Measurements from ENCODE around the gene CAPN8.
A peak's percentile ranks its signal among the peaks of the same experiment; 100 is the strongest.

CAPN8 gene

DNA sequence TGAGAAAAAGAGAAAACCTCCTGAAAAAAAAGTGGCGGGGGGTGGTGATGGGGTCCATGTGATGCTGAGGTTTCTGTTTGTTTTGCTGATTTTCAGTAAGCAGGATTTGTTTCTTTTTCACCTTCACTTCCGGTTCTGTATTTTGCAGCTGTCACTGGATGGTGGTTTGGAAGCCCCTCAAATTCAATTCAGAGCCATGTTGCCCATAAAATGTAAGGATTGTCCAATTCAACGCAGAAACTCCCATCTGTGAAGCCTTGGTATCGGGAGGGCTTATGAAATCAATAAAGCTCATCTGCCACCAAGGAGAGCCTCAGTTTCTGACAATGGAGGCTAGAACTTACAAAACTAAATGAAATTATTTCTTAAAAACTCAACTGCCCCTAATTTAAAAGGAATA lies 12.1 kb downstream of the CAPN8 start:
- no peak for DNase-seq

DNA sequence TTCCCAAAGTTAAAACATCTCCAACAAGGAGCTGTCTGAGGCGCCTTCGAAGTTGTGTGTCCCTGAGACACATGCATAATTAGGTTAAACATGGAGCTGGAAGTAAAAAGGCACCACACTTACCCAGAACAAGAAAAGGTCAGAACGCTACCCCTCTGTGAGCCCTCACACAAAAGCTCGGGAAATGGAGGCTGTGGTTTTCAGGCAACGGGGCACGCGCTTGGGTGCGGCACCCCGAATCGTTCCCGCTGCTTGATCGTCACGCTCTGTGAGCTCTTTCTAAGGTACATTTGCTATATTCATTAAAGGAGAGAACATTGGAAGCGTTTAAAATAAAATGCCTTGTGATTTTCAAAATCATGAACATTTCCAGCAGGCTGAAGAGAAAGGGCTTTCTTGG lies 12.5 kb downstream of the CAPN8 start:
- DNase-seq, result no peak

DNA sequence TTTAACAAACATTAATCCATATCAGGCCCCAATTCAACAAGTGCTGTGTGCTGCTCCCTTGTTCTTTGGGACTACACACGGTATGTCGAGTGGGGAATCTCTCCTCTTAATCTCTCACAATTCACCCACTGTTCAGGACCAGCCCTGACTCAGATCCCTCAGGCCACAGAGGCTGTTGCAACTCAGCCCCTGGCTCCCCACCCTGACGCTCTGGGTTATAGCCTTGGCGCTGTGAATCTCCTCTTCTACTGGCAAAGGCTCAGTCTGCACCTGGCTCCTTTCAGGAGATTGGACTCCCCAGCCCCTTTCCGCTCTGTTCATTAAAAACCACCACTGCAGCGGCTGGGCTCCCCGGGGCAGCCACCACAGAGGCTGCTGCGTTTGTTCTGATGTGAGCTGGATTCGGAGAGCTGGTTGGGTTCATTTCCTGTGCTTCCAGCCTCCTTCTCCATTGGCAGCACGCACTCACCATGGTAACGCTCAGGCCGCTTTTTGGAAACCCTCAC lies 13.0 kb downstream of the CAPN8 start:
- DNase-seq, result peak in 2 of 3 experiments; percentile 18 to 48

DNA sequence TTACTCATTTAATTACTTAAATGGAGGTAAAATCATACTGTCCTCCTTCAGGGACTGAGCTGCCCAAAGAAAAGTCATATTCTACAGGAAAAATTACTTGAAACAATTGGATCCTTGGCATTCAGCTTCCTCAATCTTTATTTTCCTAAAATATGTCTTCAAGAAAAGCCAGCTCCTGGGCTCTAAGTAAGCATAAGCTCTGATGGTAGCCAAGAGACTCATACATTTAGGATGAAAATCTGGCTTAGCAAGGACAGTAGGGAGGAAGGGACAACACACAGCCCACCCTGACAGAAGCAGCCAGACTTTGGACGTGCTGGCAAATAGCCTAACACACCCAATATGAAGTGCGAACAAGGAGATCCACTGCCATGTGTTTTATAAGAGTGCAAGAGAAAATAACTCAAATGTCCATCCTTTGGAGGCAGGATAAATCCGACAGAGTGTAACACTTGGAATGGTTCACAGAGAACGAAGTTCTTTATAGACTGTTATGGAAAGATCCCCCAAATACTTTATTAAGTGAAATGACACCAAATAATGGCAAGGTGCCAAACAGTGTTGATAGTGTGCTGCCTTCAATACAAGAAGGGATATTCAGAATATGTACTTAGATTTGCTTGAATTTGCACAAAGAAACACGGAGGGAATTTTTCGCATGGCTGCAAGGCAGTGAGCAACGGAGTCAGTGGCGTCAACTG lies 14.1 kb downstream of the CAPN8 start:
- DNase-seq, result no peak

DNA sequence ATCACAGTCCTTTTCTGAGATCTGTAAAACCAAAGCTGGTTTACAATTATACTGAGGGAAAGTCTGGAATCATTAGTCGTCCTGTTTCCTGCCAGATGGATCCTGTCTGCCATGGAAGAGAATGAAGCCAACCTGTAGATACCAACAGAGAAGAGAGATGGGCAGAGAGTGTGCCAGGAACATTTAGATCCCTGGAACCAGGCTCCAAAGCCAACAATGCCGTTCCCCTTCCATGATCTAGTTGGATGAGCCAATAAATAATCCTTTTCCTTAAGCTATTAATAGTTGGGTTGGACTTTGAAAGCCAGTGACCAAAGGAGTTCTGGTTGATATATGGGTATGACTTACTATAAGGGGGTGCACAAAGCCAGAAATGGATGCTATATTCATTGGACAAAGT lies 15.0 kb downstream of the CAPN8 start:
- no peak for DNase-seq

DNA sequence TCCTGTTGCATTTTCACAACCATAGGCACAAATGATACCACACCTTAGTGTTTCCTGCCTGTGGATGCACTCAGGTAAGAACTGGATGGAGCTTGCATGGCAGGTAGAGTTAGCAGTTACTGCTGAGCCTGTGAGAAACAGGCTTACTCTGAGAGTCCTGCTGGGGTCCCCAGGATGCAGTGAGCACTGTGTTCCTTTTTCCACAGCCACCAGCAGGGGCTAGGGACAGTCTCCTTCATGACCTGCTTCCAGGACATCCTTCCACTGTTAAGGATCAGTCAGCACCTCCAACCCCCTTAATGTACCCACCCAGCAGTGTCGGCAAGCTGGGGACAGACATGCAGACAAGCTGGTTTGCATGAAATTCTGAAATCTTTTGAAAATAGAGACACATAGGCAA lies 16.3 kb downstream of the CAPN8 start:
- DNase-seq, result no peak

DNA sequence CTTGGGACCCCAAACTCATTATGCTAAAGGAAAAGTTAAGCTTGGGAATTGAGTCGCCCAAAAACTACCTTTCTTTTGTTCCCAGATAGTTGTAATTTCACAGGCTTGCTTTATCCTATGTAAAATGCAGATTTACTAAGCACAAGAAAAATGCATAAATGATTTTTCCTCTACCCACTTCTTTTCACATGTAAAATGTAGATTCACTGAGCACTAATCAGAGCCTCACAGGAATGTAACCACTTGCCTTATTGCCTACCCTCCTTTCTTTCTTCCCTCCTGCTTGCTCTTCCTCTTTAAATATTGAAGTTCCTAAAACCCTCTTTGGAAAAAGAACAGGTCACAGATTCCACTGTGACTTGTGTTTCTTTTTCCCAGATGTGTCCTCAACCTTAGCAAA lies 18.3 kb downstream of the CAPN8 start:
- DNase-seq, result no peak

DNA sequence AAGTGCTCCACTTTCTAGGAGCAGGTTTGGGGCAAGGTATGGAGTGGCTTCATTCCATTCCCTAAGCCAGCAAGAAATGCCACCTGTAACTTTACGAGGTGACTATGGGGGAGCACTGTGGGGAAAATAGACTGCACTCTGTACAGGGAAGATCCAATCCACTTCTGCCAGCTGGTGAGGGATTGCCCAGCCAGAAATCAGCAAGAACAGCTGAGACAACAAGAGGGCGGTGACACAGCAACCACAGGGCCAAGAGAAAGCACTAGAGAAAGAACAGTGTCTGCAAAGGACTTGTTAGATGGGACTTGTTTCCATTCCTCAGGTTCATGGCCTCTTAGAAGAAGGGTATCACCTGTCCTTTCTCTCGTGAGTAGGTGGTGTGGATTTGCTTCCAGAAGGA lies 19.6 kb downstream of the CAPN8 start:
- peak in 1 of 3 experiments; percentile 28 for DNase-seq

DNA sequence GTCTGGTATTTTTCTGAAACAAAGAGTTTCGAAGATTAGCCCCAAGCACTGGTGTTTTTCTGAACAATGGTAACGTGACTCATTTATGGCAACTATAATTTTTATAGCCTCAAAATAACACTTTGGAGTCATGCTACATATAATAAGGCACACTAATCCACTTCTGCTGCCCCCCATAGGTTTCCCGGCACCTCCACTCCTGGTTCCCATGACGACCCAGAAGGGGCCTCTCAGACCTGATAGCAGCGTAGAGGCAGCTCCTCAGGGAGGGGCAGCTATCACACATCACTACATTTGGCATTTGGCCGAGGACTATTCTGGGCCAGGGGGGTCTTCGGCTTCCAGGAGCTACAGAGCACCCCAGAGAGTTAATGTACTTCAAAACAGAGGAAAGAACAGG lies 23.3 kb downstream of the CAPN8 start:
- peak; percentile 56 to 89 (median 65) for DNase-seq

DNA sequence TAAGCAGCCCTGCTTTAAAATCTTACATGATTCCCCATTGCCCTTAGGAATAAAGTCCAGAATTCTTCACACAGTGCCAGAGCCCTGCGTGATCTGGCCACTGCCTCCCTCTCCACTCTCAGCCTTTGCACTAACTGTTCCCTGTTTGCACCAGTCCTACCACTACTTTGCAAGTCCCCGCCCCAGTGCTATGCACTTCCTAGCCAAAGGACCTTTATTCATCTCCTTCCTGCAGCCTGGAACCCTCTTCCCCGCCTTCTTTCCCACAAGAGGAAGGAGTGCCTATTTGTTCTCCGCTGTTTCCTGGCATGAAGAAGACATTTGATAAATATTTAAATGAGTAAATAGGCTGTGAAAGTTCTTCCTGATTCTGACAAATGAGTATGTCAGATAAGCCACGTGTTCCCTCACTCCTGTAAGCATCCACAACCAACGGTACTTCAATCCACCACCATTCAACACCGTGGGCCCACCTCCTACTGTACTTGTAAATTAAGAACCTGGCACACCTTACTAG lies 23.9 kb downstream of the CAPN8 start:
- no peak for DNase-seq

DNA sequence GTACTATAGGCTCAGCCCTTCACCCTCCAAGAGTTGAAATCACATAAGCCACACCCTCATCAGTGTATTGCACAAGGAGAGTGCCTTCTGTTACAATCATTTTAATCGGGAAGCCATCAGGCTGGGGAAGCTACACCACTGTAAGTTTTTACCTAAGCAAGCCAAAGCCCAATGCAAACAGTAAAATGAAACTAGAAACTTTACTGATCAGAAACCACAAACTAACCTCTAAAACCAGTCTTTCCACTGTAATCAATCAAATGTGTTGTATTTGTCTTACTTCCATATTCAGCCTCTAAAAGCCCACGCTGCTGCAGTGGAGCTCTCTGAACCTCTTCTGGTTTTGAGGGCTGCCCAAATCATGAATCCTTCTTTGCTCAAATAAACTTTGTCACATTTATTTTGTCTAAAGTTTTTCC lies 26.2 kb downstream of the CAPN8 start:
- no peak for DNase-seq

DNA sequence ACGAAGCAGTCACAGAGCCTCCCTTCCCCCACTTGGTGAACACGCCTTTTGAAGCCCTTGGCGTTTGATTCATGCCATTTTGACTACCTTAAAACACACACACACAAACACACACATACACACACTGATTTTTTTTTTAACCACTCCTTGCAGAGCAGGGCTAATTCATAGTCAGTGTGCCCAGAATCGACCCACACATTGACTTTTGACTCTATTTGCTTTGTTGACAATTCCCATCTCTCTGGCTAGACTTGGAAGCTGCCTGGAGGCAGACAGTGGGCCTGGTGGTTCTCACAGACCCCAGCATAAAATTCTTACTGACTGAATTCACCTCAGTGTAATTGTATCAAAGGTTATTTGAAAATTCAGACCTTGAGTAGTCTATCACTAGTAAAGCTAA lies 30.3 kb downstream of the CAPN8 start:
- DNase-seq, result no peak

DNA sequence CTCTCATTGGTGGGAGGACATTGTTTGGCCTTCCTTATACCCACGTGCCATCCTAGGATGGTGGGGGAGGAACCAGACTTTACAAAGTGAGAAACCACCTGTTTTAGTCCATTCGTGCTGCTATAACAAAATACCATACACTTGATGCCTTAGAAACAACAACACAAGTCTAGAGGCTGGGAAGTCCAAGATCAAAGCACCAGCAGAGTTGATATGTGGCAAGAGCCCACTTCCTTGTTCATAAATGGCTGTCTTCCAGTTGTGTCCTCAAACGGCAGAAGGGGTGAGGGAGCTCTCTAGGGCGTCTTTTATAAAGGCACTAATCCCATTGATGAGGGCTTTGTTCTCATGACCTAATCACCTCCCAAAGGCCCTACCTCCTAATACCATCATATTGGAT lies 31.1 kb downstream of the CAPN8 start:
- DNase-seq, result no peak

DNA sequence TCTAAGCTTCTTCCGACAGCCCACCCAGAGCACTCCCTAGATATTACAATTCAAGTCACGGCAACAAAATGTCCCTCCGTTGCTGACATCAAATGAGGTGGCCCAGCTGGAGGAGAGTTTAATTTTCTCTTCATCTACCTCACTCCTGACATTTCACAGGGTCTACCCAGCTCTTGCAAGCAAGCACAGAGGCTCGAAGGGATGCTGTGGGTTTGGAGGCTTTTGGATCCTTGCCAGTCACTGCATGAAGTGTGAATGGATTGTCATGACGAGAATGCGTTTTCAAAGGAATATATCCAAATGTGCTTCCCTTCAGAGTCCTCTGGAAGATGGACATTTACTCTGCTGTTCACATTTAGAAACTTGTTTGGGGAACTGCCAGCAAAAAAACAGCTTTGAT lies 33.5 kb downstream of the CAPN8 start:
- peak in 2 of 3 experiments; percentile 38 to 65 for DNase-seq

DNA sequence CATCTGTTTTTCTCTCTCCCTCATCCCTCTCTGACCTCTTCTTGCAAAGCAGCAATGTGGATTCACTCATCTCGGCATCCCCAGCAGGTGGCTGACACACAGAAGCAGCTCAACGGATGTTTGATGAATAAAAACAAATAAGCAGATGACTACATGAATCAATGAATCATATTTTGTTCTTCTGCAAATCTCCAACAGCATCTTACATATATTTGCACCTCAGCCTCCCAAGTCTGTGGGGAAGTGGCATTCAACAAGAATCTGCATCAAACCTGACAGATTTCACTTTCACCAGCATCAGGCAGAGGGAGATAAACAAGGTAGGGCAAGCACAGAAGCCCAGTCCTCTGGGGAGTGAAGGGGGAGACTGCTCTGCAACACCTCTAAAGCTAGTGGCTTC lies 34.0 kb downstream of the CAPN8 start:
- DNase-seq, result peak in 2 of 3 experiments; percentile 49 to 74

DNA sequence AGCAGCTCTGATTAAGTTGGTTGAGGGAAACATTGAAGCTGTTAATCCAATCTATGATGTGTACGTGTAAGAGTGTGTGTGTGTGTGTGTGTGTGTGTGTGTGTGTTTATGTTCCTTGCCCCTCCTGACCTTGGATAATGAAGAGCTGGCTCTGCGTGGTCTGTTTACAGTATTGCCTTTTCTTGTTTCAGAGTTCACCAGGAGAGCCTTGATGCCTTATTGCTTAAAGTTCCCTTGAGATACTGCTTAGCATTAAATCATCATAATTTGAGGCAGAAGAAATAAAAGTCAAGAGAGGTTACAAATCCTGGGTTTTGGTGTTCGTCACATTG lies 36.4 kb downstream of the CAPN8 start:
- DNase-seq, result peak in 1 of 3 experiments; percentile 20

DNA sequence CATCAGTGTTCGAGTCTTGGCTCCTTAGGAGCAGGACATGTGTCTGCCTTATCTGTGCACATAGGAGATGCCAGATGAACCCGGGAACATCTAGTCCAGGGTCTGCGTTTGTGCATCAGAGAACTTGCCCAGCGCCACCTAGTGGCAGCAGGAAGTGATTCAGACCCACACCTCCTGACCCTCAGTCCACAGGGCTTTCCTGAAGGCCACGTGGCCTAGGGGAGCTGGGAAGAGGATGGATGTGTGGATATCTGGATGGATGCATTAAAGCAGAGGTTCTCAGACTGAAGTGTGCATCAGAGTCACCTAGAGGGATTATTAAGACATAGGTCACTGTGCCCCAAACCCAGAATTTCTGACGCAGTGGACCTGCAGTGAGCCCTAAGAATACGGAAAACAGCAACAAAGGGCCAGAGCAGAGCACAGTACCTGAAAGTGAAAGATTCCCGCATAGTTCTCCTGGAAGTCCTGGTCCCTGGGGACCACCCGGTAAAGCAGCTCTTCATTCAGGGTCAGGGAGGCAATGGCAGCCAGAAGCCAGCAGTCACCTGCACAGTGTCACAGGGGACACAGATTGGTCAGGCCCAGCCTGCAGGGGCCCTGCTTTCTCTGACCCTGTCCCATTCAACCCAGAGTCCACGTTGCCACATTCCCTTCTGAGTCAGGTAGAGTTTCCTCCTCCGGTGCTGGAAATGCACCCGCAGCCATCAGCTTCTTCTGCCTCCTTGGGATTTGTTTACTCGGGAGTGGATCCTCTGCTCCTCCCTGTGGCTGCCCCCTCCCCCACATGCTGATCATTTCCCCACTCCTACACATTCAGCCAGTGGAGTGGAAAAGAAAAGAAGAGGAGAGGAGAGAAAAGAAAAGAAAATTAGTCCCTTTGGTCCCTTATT lies 37.0 kb downstream of the CAPN8 start:
- peak; percentile 15 to 65 (median 18) for DNase-seq

DNA sequence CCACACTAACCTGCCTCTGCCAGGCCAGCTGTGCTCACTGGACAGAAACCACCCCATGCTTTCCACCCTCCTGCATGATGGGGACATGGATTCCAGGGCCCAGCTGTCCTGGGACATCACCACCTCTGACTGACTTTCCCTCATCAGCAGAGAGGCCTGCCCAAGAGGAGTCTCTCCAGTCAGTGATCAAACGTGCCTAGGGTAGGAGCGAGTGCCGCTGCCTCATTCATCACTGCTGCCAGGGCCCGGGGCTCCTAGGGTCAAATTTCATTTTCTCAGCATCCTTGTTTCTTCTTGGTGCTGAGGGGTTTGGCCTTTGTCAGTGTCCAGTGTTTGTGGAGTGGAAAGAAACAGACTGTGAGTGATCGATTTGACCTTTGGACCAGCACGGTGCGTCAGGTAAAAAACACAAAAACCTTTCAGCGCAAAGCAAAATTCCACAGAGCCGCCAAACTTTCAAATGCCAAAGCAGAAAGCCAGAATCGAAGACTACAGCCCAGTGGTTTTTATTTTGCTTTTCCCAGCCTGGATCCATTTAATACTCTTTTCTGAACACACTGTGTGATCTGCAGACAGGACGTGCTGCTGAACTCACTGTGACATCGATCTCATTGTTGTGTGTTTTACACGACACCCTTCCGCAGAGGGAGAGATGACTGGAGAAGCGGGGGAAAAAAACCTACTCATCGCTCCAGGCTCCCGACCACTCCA lies 43.2 kb downstream of the CAPN8 start:
- no peak for DNase-seq

DNA sequence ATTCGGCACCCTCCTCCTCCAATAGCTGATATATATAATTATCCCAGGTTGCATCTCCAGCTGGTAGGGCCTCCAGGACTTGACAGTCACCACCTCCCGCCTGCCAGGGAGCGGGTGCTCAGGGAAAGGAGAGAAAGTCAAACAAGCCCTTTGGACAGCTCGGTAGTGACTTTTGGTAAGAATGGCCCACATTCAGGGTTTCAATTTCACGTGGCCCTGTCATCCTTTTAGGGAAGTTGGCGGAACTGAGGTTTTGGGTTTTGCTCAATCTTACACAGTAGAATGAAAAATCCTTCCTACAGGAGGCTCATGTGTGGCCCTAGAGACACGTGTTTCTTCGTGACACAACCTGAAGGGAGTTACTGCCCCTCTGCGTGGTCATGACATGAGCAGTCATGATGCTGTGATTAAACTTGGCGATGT lies 44.2 kb downstream of the CAPN8 start:
- peak in 1 of 3 experiments; percentile 33 for DNase-seq

DNA sequence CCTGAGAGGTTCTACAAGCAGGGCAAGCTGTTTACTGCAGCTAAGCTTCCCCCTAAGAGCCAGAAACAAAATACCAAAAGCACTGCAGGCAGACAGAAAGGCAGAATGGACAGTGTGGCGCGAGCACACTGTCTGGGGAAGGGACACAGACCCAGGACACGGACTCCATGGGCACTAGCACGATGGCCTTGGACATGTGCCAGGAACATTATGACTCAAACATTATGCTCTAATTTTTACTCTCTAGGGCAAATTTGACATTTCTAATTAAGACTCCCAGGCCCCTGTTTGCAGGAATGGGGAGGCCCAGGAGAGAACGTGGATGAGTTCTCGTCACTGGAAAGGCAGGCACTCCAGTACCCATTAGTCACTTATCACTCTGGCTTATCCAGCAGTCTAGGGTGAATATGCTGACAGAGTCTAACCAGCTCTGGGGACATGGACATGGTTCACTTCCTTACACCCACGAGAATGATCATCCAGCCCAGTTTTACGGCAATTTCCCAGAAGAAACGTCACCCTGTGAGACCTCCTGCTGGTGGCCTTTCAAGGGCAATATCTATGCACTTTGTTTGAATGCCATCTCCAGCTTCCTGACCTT lies 45.1 kb downstream of the CAPN8 start:
- DNase-seq, result peak in 1 of 3 experiments; percentile 49

DNA sequence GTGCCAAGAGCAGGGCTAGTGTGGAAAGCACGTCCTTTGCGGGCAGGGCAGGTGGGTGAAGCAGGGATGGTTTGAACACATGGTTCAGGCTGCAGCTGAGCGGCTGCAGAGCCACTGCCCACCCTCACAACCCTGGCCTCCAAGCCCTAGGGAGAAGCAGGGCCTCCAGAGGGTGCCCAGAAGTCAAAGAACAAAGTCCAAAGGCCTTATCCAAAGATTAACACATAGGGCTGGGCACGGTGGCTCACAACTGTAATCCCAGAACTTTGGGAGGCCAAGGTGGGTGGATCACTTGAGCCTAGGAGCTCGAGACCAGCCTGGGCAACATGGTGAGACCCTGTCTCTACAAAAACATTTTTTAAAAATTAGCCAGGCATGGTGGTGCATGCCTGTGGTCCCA lies 46.8 kb downstream of the CAPN8 start:
- no peak for DNase-seq

DNA sequence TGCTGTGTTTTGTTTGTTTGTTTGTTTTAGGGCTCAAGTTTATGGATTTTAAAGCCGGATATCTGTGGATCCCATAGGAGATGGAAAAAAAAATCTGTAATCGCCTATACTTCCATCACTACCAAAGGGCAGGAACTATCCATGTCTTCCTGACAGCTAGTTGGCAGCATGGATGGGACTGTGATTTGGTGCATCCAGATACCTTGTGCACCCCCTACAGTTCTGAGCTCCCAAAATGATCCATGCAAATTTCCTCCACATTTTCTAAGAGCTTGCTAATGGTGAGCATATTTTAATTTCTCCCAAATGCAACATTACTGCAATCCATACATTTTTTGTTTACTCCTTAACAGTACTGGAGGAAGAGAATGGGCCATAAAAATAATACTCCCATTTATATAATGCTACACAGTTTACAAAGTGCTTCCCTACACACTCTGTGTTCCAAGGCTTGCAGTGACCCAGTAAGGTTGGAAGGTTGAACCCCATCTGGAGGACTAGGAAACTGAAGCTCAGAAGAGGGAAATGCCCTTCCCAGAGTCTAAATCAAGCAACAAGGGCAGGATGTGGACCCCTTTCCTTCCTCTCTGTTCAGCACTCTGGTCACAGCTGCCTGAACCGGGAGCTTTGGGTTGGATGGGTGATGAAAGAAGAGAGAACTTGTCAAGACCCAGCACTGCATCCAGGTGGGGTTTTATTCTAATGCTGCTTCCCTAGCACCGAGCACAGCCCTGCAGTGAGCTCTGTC lies 48.0 kb downstream of the CAPN8 start:
- no peak for DNase-seq

All from NCI-H1417 (cell line).